ENCODE measurements around the gene HDLBP. TPM values are rescaled to one million over a fixed set of nuclear protein-coding genes. Genes with fewer than 3 reads are reported as not detected.

HDLBP gene
- polyA plus RNA-seq, 3 donors = 341 to 386 (median 376) TPM

GRCh38 chr2:241268306-241268705 is 47.2 kb downstream of the HDLBP start:
- DNase-seq (ENCODE audit: extremely low read depth in 1 of 11, low read depth in 9 of 11, low spot score in 4 of 11) = no peak

DNA sequence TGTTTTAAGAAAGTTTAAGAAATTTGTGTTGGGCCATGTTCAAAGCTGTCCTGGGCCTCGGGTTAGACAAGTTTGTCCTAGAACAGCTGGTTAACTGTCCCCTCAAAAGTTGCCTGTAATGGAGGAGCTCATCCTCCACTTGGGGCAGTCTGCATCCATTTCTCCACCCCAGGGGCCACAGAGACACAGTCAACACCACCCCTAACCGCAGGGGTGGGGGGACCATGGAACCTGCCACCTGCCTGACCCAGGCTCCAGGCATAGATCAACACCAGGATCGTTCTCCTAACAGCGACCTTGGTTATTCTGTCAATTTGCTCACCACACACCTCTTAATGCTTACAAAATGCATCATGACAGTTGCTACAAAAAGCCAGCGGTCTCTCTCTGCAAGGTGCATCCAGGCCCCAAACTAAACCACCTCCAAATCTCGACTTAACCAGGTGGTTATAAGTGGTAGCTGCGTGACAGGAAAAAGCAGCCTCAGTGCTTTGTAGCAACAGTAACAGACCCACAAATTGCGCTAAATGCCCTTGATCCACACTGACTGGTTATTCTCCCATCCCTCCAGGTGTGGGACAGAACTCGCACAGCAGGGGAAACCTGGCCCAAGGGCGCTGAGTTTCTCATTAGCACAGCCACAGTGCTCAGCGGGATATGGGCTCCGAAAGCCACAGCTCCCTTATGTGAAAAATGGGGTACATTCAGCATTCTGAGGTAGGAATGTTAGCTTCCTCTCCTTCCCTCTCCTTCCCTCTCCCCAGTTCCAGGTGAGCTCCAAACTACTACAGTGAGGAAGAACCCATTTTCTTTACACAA is 48.0 kb downstream of the HDLBP start:
- no peak for DNase-seq (ENCODE audit: extremely low read depth in 1 of 11, low read depth in 9 of 11, low spot score in 4 of 11)

DNA sequence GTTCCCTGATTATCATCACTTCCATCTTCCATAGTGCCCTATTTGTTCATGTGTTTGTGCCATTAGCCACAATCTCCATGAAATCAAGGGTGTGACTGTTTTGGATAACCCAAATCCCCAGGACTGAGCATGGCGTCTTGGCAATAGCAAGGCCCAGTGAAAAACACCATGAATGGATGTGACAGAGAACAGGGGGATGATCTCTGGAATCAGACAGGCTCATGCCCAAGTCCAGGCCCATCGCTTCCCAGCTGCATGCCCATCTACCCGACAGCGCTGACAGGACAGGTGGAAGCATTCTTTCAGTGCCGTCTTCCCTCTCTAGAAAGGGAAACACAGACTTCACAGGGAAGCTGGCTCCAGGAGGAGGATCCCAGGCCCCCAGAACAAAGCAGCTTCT is 50.0 kb downstream of the HDLBP start:
- no peak for DNase-seq (ENCODE audit: extremely low read depth in 1 of 11, low read depth in 9 of 11, low spot score in 4 of 11)

GRCh38 chr2:241263061-241263460 is 52.4 kb downstream of the HDLBP start:
- DNase-seq (ENCODE audit: extremely low read depth in 1 of 11, low read depth in 9 of 11, low spot score in 4 of 11) = no peak

- no peak for DNase-seq (ENCODE audit: extremely low read depth in 1 of 11, low read depth in 9 of 11, low spot score in 4 of 11)
Observed at GRCh38 chr2:241261628-241262027, 53.8 kb downstream of the HDLBP start.

GRCh38 chr2:241260911-241261310 is 54.6 kb downstream of the HDLBP start:
- no peak for DNase-seq (ENCODE audit: extremely low read depth in 1 of 11, low read depth in 9 of 11, low spot score in 4 of 11)

- no peak for DNase-seq (ENCODE audit: extremely low read depth in 1 of 11, low read depth in 9 of 11, low spot score in 4 of 11)
Observed at GRCh38 chr2:241258505-241259280, 56.8 kb downstream of the HDLBP start.

- no peak for DNase-seq (ENCODE audit: extremely low read depth in 1 of 11, low read depth in 9 of 11, low spot score in 4 of 11)
Observed at GRCh38 chr2:241257419-241258032, 57.9 kb downstream of the HDLBP start.

GRCh38 chr2:241256168-241256545 is 59.3 kb downstream of the HDLBP start:
- DNase-seq (ENCODE audit: extremely low read depth in 1 of 11, low read depth in 9 of 11, low spot score in 4 of 11) = no peak

- no peak for DNase-seq (ENCODE audit: extremely low read depth in 1 of 11, low read depth in 9 of 11, low spot score in 4 of 11)
Observed at GRCh38 chr2:241255542-241256167, 59.8 kb downstream of the HDLBP start.

- no peak for DNase-seq (ENCODE audit: extremely low read depth in 1 of 11, low read depth in 9 of 11, low spot score in 4 of 11)
Observed at GRCh38 chr2:241254904-241255351, 60.5 kb downstream of the HDLBP start.

GRCh38 chr2:241252778-241253475 is 62.5 kb downstream of the HDLBP start:
- no peak for DNase-seq (ENCODE audit: extremely low read depth in 1 of 11, low read depth in 9 of 11, low spot score in 4 of 11)

GRCh38 chr2:241249654-241250053 is 65.8 kb downstream of the HDLBP start:
- no peak for DNase-seq (ENCODE audit: extremely low read depth in 1 of 11, low read depth in 9 of 11, low spot score in 4 of 11)

DNA sequence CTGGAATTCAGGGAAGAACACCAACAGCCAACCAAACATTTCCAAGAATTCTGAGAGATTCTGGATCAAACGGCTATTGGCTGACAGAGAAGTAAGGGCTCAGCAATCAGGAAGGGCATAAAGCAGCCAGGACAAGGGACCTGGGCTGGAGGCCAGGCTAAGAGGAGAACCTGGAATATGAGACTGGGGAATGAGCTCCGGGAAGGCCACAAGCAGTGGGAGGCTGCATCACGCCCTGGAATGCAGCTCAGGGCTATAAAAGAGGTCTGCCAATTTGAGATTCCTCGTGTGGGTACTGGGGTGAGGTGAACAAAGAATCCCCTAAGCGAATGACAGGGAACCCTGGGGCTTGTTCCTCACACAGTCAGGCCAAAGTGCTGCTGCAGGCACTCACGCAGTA is 66.6 kb downstream of the HDLBP start:
- DNase-seq (ENCODE audit: extremely low read depth in 1 of 11, low read depth in 9 of 11, low spot score in 4 of 11) = no peak

DNA sequence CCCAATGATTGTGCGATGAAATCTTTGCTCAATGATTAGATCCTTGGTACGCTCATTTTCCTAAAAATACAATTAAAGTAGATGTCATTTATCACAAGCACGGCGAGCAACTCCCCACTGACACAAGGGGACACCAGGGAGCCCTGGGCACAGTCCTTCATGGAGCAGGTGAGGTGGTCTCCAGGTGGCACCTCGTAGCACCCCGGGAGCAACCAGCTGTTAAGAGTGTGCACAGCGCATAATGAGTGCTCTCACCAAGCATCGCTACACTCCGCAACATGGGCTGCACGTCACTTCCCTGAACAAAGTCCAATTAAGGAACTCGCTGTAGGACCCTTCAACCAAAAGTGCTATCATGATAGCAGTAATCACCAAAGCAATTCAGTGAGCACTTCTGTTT is 67.2 kb downstream of the HDLBP start:
- no peak for DNase-seq (ENCODE audit: extremely low read depth in 1 of 11, low read depth in 9 of 11, low spot score in 4 of 11)

DNA sequence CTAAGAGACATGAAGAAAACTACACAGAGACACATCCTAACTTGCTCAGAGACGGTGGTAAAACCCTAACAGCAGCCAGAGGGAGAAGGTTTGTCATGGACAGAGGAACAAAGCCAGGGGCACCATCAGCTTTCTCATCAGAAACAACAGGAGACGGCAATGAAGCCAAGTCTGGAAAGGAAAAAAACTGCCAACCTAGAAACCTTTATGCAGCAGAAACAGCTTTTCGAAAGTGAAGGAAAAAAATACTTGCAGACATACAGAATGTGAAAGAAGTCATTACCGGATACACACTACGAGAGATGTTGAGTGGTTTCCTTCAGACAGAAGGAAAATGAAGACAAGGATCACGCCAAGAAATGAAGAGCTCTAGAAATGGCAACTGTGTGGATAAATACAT is 71.1 kb downstream of the HDLBP start:
- DNase-seq (ENCODE audit: extremely low read depth in 1 of 11, low read depth in 9 of 11, low spot score in 4 of 11) = no peak

DNA sequence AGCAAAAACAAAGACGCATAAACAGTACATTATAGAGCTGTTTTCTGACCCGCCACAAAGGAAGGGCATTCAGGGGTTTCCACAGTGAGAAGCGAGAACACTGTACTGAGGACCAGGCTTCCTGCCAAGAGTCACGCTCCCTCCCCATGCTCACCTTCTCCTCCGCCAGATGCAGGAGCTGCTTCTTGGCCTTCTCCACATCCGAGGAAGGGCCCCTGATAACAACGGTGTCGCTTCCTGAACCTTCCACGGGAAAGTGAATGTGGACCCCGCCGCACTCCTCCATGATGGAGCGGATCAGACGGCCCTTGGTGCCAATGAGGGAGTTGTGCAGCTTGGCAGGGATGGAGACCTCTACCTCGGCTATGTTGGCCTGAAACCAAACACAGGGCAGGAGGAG is 73.2 kb downstream of the HDLBP start:
- no peak for DNase-seq (ENCODE audit: extremely low read depth in 1 of 11, low read depth in 9 of 11, low spot score in 4 of 11)

DNA sequence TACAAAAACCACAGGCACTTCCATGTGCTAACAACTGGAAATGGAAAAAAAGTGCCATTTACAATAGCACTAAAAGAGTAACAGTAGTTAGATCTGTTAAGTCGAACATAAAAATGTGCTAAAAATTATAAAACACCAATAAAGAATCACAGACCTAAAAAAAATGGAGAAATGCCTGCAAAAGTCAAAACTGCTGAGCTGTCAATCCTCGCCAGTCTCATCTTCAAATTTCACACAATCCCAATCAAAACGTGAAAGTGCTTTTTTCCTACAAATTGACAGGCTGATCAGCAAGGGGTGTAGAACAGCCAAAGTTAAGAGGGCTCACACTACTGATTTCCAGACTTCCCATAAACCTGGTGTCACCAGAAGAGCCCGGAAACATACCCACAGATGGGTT is 73.8 kb downstream of the HDLBP start:
- no peak for DNase-seq (ENCODE audit: extremely low read depth in 1 of 11, low read depth in 9 of 11, low spot score in 4 of 11)
